ENCODE results near the gene DNAJB14. TPM values are rescaled to one million over a fixed set of nuclear protein-coding genes. Genes with fewer than 3 reads are reported as not detected.

Gene DNAJB14
- total and polyA plus RNA-seq, 2 of the 4 experiments (the other 2 are of a cell fraction): 12.9 to 15.6 TPM

DNA sequence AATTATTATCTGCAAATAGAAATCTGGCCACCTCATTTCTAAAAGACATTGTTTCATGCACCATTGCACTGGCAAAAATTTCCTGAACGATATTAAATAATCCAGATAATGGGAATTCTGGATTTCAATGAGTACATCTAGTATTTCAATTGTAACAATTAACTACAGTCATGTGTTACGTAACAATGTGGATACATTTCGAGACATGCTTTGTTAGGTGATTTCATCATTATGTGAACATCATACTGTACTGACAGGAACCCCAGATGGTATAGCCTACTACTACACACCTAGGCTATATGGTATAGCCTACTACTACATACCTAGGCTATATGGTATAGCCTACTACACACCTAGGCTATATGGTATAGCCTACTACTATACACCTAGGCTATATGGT, 67.0 kb downstream of the DNAJB14 start:
- CTCF ChIA-PET: no interaction called here
- no peak overlapping the region for H3K4ac ChIP-seq (ENCODE audit: low read depth, low read length)

More for the DNA sequence above, 67.0 kb downstream of the DNAJB14 start:
- Histone ChIP-seq H3K27ac (ENCODE audit: insufficient read depth, low read length) (no peak overlapping the region), H3K4me2 (ENCODE audit: low read depth, low read length) (no peak overlapping the region), H3K27me3 (ENCODE audit: control insufficient read depth, insufficient read depth, low read length) (no peaks in the 10 kb centered on the region), H3K79me1 (ENCODE audit: low read depth in 1 of 2, low read length in 2 of 2) (no peaks in the 10 kb centered on the region), H3K36me3 (ENCODE audit: control insufficient read depth, insufficient read depth, low read length) (peaks cover 11% of the 10 kb centered on the region), H3K4me3 (ENCODE audit: insufficient read depth, low read depth, low read length) (no peak overlapping the region), H2AFZ (replicated peaks; ENCODE audit: low read length, poor library complexity) (no peak overlapping the region), H3K18ac (ENCODE audit: low read depth, low read length) (no peak overlapping the region), H4K5ac (ENCODE audit: low read depth, low read length) (no peak overlapping the region), H2AK5ac (ENCODE audit: low read depth, low read length) (no peak overlapping the region), H4K91ac (ENCODE audit: insufficient read depth, low read depth, low read length) (no peak overlapping the region), H4K20me1 (ENCODE audit: insufficient read depth, low read length) (no peaks in the 10 kb centered on the region), H3K23ac (ENCODE audit: low read depth, low read length) (no peak overlapping the region), H3K9me3 (ENCODE audit: control insufficient read depth, insufficient read depth, low read length) (no peaks in the 10 kb centered on the region), H3K14ac (replicated peaks; ENCODE audit: low read depth, low read length) (no peak overlapping the region), H2BK20ac (ENCODE audit: low read depth, low read length) (no peak overlapping the region), H4K8ac (ENCODE audit: low read depth in 2 of 2, low read length in 2 of 2) (no peak overlapping the region), H2BK15ac (ENCODE audit: low read depth, low read length) (no peak overlapping the region), H2BK120ac (ENCODE audit: low read depth, low read length) (no peak overlapping the region), H3K56ac (ENCODE audit: extremely low read depth, insufficient read depth, low read length) (no peak overlapping the region), H3K9ac (ENCODE audit: low read depth, low read length) (no peak overlapping the region), H2BK5ac (ENCODE audit: low read depth, low read length, poor library complexity, severe bottlenecking) (no peak overlapping the region), H3K9me1 (ENCODE audit: insufficient read depth, low read length) (no peaks in the 10 kb centered on the region), H3K4me1 (ENCODE audit: control insufficient read depth, insufficient read depth, low read length) (no peaks in the 10 kb centered on the region), H2AK9ac (replicated peaks; ENCODE audit: low read depth, low read length, poor library complexity) (no peak overlapping the region)
- peak; percentile 83 for TF ChIP-seq CEBPB (IDR thresholded peaks at IDR 0.05; ENCODE audit: low read depth, low read length)
- TF ChIP-seq FOS (IDR thresholded peaks at IDR 0.05; ENCODE audit: low read depth, low read length): no peak
- TF ChIP-seq POLR2A (IDR thresholded peaks at IDR 0.05; ENCODE audit: low read depth, low read length): no peak
- POLR2A ChIA-PET (ENCODE audit: unreplicated experiment): no interaction called here
- ATAC-seq (ENCODE audit: low read depth) (no peak), DNase-seq (no peak)
- in situ Hi-C loops (cut with MboI; ENCODE audit: low sequenced_read_pairs): no loop called here
- BruUV-seq (replicated peaks): no TSS peak
- dilution Hi-C loops (cut with HindIII; ENCODE audit: low sequenced_read_pairs, unreplicated experiment): no loop called here
- WGBS, 2 experiments (ENCODE audit: extremely low coverage in 2 of 2, insufficient read length in 1 of 2): no CpG with 5 or more reads among the region's 3 CpGs
- intact Hi-C loops (cut with micrococcal nuclease): no loop called here
